ENCODE data around the gene DBF4B. TPM values are rescaled to one million over a fixed set of nuclear protein-coding genes. Genes with fewer than 3 reads are reported as not detected.

DBF4B gene
- total and polyA plus RNA-seq, 2 of the 13 experiments (the other 11 are each of a cell fraction or from before 2014, with no cell fraction given), result 11.7 to 13.2 TPM

DNA sequence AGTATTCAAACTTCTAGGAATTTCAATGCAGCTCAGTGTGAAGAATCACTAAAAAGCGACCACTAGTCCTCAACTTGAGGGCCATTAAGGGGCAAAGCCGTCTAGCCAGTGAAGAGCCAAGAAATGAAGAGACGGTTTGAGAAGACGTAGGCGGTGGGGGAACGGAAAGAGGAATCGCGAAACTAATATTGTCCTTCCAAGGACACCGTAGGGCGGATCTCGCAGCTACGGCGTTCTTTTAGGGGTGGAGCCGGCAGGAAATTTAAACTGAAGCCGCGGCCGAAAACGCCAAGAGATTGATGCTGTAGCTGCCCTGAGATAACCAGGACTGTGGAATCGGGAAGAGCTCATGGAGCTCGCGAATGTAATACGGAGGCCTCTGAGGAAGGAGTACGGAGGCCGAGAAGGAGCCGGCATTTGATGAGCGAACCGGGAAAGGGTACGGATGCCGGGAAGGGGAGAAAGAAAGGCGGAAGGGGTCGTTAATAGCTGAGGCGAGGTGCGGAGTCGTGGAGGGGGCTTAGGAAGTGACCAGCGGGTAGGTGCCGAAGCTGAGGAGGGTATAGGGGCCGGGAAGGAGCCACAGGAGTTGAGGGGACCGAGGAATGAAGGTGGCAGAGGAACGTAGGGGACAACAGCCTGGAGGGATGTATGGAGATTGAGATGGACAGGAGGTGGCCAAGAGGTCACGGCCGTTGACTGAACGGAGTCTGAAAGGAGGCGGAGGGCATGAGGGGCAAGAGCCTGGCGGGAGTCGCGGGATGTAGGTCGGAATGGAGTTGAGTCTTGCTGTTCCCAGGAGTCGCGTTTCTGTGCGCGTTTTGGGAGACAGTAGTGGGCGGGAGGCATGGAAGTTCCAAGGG, at the start of gene DBF4B (continued):
- TF ChIP-seq STAT6 (CRISPR knock-in tag; IDR thresholded peaks at IDR 0.05; ENCODE audit: borderline replicate concordance), result peak; percentile 62; the same call in 1 of the 2 replicates
- peak; percentile 97 for TF ChIP-seq TFDP1 (CRISPR knock-in tag; IDR thresholded peaks at IDR 0.05; ENCODE audit: borderline replicate concordance)
- TF ChIP-seq ZNF607 (CRISPR knock-in tag; IDR thresholded peaks at IDR 0.05; ENCODE audit: borderline replicate concordance), result peak; percentile 96
- peak; percentile 64; the same call in 1 of the 2 replicates for TF ChIP-seq ZNF619 (CRISPR knock-in tag; IDR thresholded peaks at IDR 0.05)
- TF ChIP-seq SUZ12 (IDR thresholded peaks at IDR 0.05; ENCODE audit: low read depth, low read length), result no peak
- TF ChIP-seq ZNF644 (CRISPR knock-in tag; IDR thresholded peaks at IDR 0.05; ENCODE audit: low read depth), result no peak
- TF ChIP-seq, protein P1, sequence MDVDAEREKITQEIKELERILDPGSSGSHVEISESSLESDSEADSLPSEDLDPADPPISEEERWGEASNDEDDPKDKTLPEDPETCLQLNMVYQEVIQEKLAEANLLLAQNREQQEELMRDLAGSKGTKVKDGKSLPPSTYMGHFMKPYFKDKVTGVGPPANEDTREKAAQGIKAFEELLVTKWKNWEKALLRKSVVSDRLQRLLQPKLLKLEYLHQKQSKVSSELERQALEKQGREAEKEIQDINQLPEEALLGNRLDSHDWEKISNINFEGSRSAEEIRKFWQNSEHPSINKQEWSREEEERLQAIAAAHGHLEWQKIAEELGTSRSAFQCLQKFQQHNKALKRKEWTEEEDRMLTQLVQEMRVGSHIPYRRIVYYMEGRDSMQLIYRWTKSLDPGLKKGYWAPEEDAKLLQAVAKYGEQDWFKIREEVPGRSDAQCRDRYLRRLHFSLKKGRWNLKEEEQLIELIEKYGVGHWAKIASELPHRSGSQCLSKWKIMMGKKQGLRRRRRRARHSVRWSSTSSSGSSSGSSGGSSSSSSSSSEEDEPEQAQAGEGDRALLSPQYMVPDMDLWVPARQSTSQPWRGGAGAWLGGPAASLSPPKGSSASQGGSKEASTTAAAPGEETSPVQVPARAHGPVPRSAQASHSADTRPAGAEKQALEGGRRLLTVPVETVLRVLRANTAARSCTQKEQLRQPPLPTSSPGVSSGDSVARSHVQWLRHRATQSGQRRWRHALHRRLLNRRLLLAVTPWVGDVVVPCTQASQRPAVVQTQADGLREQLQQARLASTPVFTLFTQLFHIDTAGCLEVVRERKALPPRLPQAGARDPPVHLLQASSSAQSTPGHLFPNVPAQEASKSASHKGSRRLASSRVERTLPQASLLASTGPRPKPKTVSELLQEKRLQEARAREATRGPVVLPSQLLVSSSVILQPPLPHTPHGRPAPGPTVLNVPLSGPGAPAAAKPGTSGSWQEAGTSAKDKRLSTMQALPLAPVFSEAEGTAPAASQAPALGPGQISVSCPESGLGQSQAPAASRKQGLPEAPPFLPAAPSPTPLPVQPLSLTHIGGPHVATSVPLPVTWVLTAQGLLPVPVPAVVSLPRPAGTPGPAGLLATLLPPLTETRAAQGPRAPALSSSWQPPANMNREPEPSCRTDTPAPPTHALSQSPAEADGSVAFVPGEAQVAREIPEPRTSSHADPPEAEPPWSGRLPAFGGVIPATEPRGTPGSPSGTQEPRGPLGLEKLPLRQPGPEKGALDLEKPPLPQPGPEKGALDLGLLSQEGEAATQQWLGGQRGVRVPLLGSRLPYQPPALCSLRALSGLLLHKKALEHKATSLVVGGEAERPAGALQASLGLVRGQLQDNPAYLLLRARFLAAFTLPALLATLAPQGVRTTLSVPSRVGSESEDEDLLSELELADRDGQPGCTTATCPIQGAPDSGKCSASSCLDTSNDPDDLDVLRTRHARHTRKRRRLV (CRISPR knock-in tag; IDR thresholded peaks at IDR 0.05), result peak; percentile 71; the same call in 1 of the 2 replicates
- TF ChIP-seq CEBPG (CRISPR knock-in tag; IDR thresholded peaks at IDR 0.05), result 0 out of 2 replicates have a peak, but pooled peaks have one; percentile 22
- peak; percentile 92 for TF ChIP-seq KDM2A (CRISPR knock-in tag; IDR thresholded peaks at IDR 0.05; ENCODE audit: borderline replicate concordance, low read depth)
- TF ChIP-seq ZFP37 (CRISPR knock-in tag; IDR thresholded peaks at IDR 0.05; ENCODE audit: borderline replicate concordance), result peak; percentile 25; the same call in 1 of the 2 replicates
- no peak for TF ChIP-seq GLI4 (CRISPR knock-in tag; IDR thresholded peaks at IDR 0.05; ENCODE audit: borderline replicate concordance)
- peak; percentile 84 for TF ChIP-seq GABPB1 (CRISPR knock-in tag; IDR thresholded peaks at IDR 0.05)
- peak; percentile 67; the same call in 1 of the 2 replicates for TF ChIP-seq ZZZ3 (CRISPR knock-in tag; IDR thresholded peaks at IDR 0.05; ENCODE audit: borderline replicate concordance)
- TF ChIP-seq ZNF605 (CRISPR knock-in tag; IDR thresholded peaks at IDR 0.05), result peak; percentile 97
- TF ChIP-seq, protein P2, sequence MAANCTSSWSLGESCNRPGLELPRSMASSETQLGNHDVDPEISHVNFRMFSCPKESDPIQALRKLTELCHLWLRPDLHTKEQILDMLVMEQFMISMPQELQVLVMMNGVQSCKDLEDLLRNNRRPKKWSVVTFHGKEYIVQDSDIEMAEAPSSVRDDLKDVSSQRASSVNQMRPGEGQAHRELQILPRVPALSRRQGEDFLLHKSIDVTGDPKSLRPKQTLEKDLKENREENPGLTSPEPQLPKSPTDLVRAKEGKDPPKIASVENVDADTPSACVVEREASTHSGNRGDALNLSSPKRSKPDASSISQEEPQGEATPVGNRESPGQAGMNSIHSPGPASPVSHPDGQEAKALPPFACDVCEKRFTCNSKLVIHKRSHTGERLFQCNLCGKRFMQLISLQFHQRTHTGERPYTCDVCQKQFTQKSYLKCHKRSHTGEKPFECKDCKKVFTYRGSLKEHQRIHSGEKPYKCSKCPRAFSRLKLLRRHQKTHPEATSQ (CRISPR knock-in tag; IDR thresholded peaks at IDR 0.05; ENCODE audit: borderline replicate concordance), result peak; percentile 33; the same call in 1 of the 2 replicates
- TF ChIP-seq ZNF224 (CRISPR knock-in tag; IDR thresholded peaks at IDR 0.05), result peak; percentile 71; the same call in 1 of the 2 replicates
- no peak for TF ChIP-seq ZNF703 (CRISPR knock-in tag; IDR thresholded peaks at IDR 0.05; ENCODE audit: borderline replicate concordance)
- TF ChIP-seq ZNF563 (CRISPR knock-in tag; IDR thresholded peaks at IDR 0.05), result no peak

Measured in HepG2 (cell line).